ENCODE results near the gene TSHZ3.

The TSHZ3 gene

GRCh38 chr19:31266196-31266595 lies 83.0 kb downstream of the TSHZ3 start:
- ChIA-PET POLR2A (ENCODE audit: low non-redundant PET) (no interaction called here), CTCF (no interaction called here)
- no peak overlapping the region for H3K27ac ChIP-seq
- DNase-seq (ENCODE audit: low spot score): no peak
- TF ChIP-seq CTCF (conservative IDR thresholded peaks at IDR 0.05; ENCODE audit: low read depth): no peak

- CTCF ChIA-PET: interaction anchor here (0.5 to 0.6 kb wide), 2 partner anchors 14 to 354 kb away, joined by 3 to 4 read pairs; no protein-coding TSS in a partner anchor
- POLR2A ChIA-PET (ENCODE audit: low non-redundant PET): no interaction called here
- no peak overlapping the region for H3K27ac ChIP-seq
- DNase-seq (ENCODE audit: low spot score): no peak
- TF ChIP-seq CTCF (conservative IDR thresholded peaks at IDR 0.05; ENCODE audit: low read depth): no peak
These were observed 85.0 kb downstream of the TSHZ3 start for GRCh38 chr19:31264041-31264778.

GRCh38 chr19:31263328-31263727 lies 85.9 kb downstream of the TSHZ3 start:
- POLR2A ChIA-PET (ENCODE audit: low non-redundant PET): no interaction called here
- no peak overlapping the region for H3K27ac ChIP-seq
- CTCF ChIA-PET: interaction anchor here (0.9 kb wide), 1 partner anchor 236 kb away, joined by 3 read pairs; no protein-coding TSS in a partner anchor
- DNase-seq (ENCODE audit: low spot score): no peak
- TF ChIP-seq CTCF (conservative IDR thresholded peaks at IDR 0.05; ENCODE audit: low read depth): no peak

GRCh38 chr19:31262725-31263191 lies 86.5 kb downstream of the TSHZ3 start:
- no peak for TF ChIP-seq CTCF (conservative IDR thresholded peaks at IDR 0.05; ENCODE audit: low read depth)
- ChIA-PET CTCF (interaction anchor here (0.6 to 0.9 kb wide), 2 partner anchors 167 to 237 kb away, joined by 3 to 6 read pairs; no protein-coding TSS in a partner anchor), POLR2A (ENCODE audit: low non-redundant PET) (no interaction called here)
- DNase-seq (ENCODE audit: low spot score): no peak
- no peak overlapping the region for H3K27ac ChIP-seq

- POLR2A ChIA-PET (ENCODE audit: low non-redundant PET): no interaction called here
- H3K27ac ChIP-seq: no peak overlapping the region
- CTCF ChIA-PET: no interaction called here
- DNase-seq (ENCODE audit: low spot score): no peak
- no peak for TF ChIP-seq CTCF (conservative IDR thresholded peaks at IDR 0.05; ENCODE audit: low read depth)
These were observed 87.5 kb downstream of the TSHZ3 start for GRCh38 chr19:31261603-31262212.

GRCh38 chr19:31261019-31261602 lies 88.1 kb downstream of the TSHZ3 start:
- ChIA-PET POLR2A (ENCODE audit: low non-redundant PET) (no interaction called here), CTCF (no interaction called here)

More at GRCh38 chr19:31261019-31261602, 88.1 kb downstream of the TSHZ3 start:
- no peak for DNase-seq (ENCODE audit: low spot score)
- TF ChIP-seq CTCF (conservative IDR thresholded peaks at IDR 0.05; ENCODE audit: low read depth): no peak
- no peak overlapping the region for H3K27ac ChIP-seq
